GM12878 (cell line): ENCODE results near the gene MB. TPM values are rescaled to one million over a fixed set of nuclear protein-coding genes. Genes with fewer than 3 reads are reported as not detected.

ENCODE experiments used
- ATAC-seq: fragments of 200-7000 bp; cut with Tn5 transposase; 3 replicates; pipeline ENCODE4 v1.9.1; 2020; ENCODE audit warnings: mild to moderate bottlenecking, moderate library complexity
- BruUV-seq: library from RNA; stranded (reverse); fragments of 400-500 nt; replicated peaks from 2 replicates; lab custom pipeline; 2021; lab: Mats Ljungman, UMichigan
- CTCF ChIA-PET: fragments of 300-600 bp; sonication (Branson Sonifier 250); formaldehyde crosslinking; extraction: SDS; loops from one replicate; lab custom pipeline; 2021; ENCODE audit warnings: inconsistent platforms; lab: Yijun Ruan, JAX
- POLR2A ChIA-PET: fragments of 350-600 bp; formaldehyde crosslinking; extraction: SDS; loops from one replicate; lab custom pipeline; 2021; ENCODE audit warnings: inconsistent platforms; lab: Charles Lee
- RAD21 ChIA-PET: fragments of 300-600 bp; sonication (Branson Sonifier 250); formaldehyde crosslinking; loops from one replicate; lab custom pipeline; 2023; ENCODE audit warnings: antibody characterized with exemption; ENCODE audit not compliant: unreplicated experiment; lab: Charles Lee
- SMC1A ChIA-PET: fragments of 300-600 bp; sonication (Branson Sonifier 250); formaldehyde crosslinking; loops from one replicate; lab custom pipeline; 2023; ENCODE audit not compliant: unreplicated experiment, uncharacterized antibody; lab: Charles Lee
- DNase-seq: peaks from one replicate; pipeline ENCODE4 v3.0.0-alpha.2; 2011; ENCODE audit warnings: low read depth, low spot score
- FAIRE-seq: peaks from 3 replicates; lab custom pipeline; 2011; peaks lifted over from hg19 to GRCh38; lab: Jason Lieb, UNC
- H2AFZ ChIP-seq: 2 replicates; pipeline ENCODE4 v1.6.0; 2011; ENCODE audit warnings: low read depth, low read length, control low read depth; ENCODE audit not compliant: control insufficient read depth
- H3K27ac ChIP-seq: 2 replicates; pipeline ENCODE4 v1.5.1; 2011; ENCODE audit warnings: control low read depth; ENCODE audit not compliant: control insufficient read depth, insufficient read depth
- H3K27me3 ChIP-seq, 2 experiments: replicated peaks in 1 of 2; 2 replicates each; pipeline versions ENCODE4 v1.6.0 to v1.6.1; 2011; ENCODE audit warnings: low read length in 1 of 2; ENCODE audit not compliant: control insufficient read depth in 2 of 2, insufficient read depth in 2 of 2
- H3K36me3 ChIP-seq, 2 experiments: 2 replicates each; pipeline ENCODE4 v1.5.1; 2011; ENCODE audit warnings: low read length in 1 of 2; ENCODE audit not compliant: control insufficient read depth in 2 of 2, insufficient read depth in 2 of 2
- H3K4me1 ChIP-seq: 2 replicates; pipeline ENCODE4 v1.6.1; 2011; ENCODE audit warnings: mild to moderate bottlenecking, low read length, moderate library complexity, mixed read lengths; ENCODE audit not compliant: control insufficient read depth, insufficient read depth
- H3K4me2 ChIP-seq: 2 replicates; pipeline ENCODE4 v1.6.0; 2011; ENCODE audit warnings: control low read depth; ENCODE audit not compliant: control insufficient read depth, insufficient read depth
- H3K4me3 ChIP-seq: fragments of 200-600 bp; sonication (generic); 2 replicates; pipeline ENCODE4 v1.5.1; 2016
- H3K79me2 ChIP-seq: 2 replicates; pipeline ENCODE4 v1.6.0; 2011; ENCODE audit warnings: low read length; ENCODE audit not compliant: control insufficient read depth, insufficient read depth
- H3K9ac ChIP-seq: 2 replicates; pipeline ENCODE4 v1.8.0; 2011; ENCODE audit warnings: low read length, control low read depth, mixed read lengths; ENCODE audit not compliant: control insufficient read depth, insufficient read depth
- H3K9me3 ChIP-seq: replicated peaks from 3 replicates; pipeline ENCODE4 v1.5.1; 2011; ENCODE audit warnings: mild to moderate bottlenecking, low read length; ENCODE audit not compliant: control insufficient read depth, insufficient read depth
- H4K20me1 ChIP-seq: 2 replicates; pipeline ENCODE4 v1.6.0; 2011; ENCODE audit not compliant: control insufficient read depth, insufficient read depth
- FOXK2 ChIP-seq: fragments of 450-650 bp; IDR thresholded peaks from 2 replicates; pipeline ENCODE4 v1.6.1; 2017; ENCODE audit warnings: mild to moderate bottlenecking, moderate library complexity
- KAT2A ChIP-seq: conservative IDR thresholded peaks from 2 replicates; pipeline ENCODE4 v1.6.1; 2011; ENCODE audit warnings: low read depth, low read length; ENCODE audit not compliant: control insufficient read depth
- STAT3 ChIP-seq: IDR thresholded peaks from 2 replicates; pipeline ENCODE4 v1.6.1; 2011; ENCODE audit warnings: low read depth, low read length, improper control_type of control experiment
- TBL1XR1 ChIP-seq: IDR thresholded peaks from 2 replicates; pipeline ENCODE4 v1.6.1; 2012; ENCODE audit warnings: low read depth, low read length, improper control_type of control experiment
- WGBS: methylation state at CpG from one replicate; pipeline ENCODE4 v1.1.6; 2016; ENCODE audit warnings: low lambda C conversion rate; ENCODE audit not compliant: insufficient replicate concordance, insufficient coverage; ENCODE audit errors: missing lambda C conversion rate; 5-methylcytosine and 5-hydroxymethylcytosine counted together
- in situ Hi-C: fragments of 300-500 bp; cut with MboI; formaldehyde crosslinking; loops from 9 replicates; pipeline ENCODE4 v1.14.3; 2018; ENCODE audit warnings: mixed read lengths
- intact Hi-C: fragments of 100-400 bp; cut with micrococcal nuclease; formaldehyde crosslinking; loops from one replicate; pipeline ENCODE4 v1.14.2; 2022; ENCODE audit not compliant: unreplicated experiment
- polyA plus RNA-seq, 11 experiments: library from polyadenylated mRNA; depleted of rRNA in 4 of 11; unstranded in 6 of 11; stranded (reverse) in 5 of 11; fragments of >200 nt; fragmentation: Nextera tagmentation in 4 of 11; fragmentation: Illumina TruSeq in 1 of 11; extraction: Ambion mirVana in 4 of 11; extraction: Trizol in 1 of 11; gene quantifications; 1 replicate in 1 of 11; 2 replicates in 10 of 11; pipeline versions ENCODE4 v1.2.1 to v1.2.3, GENCODE V29; 2011 to 2016; ENCODE audit warnings: inconsistent platforms in 2 of 11, missing spikeins in 2 of 11, low read depth in 1 of 11
- total RNA-seq, 4 experiments: library from RNA; depleted of rRNA in 3 of 4; stranded (reverse); fragments of >200 nt in 3 of 4; fragmentation: Illumina TruSeq in 1 of 4; extraction: Trizol in 1 of 4; gene quantifications; 2 replicates each; pipeline versions ENCODE4 v1.2.1 to v1.2.3, GENCODE V29; 2013 to 2021
- TF ChIP-seq, protein P1 (sequence below): fragments of 450-650 bp; IDR thresholded peaks from 2 replicates; pipeline ENCODE4 v1.6.1; 2017; ENCODE audit warnings: mild to moderate bottlenecking, low read depth, inconsistent platforms; ENCODE audit not compliant: poor library complexity, severe bottlenecking
- TF ChIP-seq, protein P2 (sequence below): IDR thresholded peaks from 2 replicates; pipeline ENCODE4 v1.6.1; 2012; ENCODE audit warnings: mild to moderate bottlenecking, low read depth, low read length

Gene MB
- total and polyA plus RNA-seq, 10 of the 15 experiments (the other 5 are each of a cell fraction or from before 2014, with no cell fraction given), result 0.09 to 0.41 (median 0.23) TPM; not detected in 3

DNA sequence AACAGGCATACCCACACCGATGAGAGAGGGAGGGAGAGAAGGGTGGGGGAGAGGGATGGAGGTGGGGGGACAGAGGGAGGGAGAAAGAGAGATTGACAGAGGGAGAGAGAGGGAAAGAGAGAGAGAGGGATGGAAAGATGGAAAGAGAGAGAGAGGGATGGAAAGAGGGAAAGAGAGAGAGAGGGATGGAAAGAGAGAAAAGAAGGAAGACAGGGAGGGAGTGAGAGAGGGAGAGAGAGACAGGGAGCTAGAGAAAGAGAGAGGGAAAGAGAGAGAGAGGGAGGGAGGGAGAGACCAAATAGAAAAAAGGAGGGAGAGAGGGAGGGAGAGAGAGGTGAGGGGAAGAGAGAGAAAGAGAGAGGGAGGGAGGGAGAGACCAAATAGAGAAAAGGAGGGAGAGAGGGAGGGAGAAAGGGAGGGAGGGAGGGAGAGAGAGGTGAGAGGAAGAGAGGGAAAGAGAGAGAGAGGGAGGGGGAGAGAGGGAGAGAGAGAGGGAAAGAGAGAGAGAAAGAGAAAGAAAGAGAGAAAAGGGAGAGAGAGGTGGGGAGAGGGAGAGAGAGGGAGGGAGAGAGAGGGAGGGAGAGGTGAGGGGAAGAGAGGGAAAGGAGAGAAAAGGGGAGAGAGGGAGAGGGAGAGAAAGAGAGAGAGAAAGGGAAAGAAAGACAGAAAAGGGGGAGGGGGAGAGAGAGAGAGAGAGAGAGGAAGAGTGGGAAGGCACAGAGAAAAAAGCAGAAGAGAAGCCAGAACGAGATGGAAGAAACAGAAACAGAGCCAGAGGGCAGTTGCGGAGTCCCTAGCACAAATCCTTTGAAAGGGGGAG, 23.8 kb downstream of the MB start:
- Histone ChIP-seq H3K4me2 (no peak overlapping the region), H2AFZ (no peak overlapping the region), H3K36me3 (no peaks in the 10 kb centered on the region), H3K79me2 (no peaks in the 10 kb centered on the region), H3K27me3 (peaks cover 5 to 6% of the 10 kb centered on the region in 2 experiments; a peak in 2 of 4 replicates), H3K4me1 (no peaks in the 10 kb centered on the region), H3K9me3 (no peaks in the 10 kb centered on the region), H4K20me1 (no peaks in the 10 kb centered on the region), H3K27ac (no peak overlapping the region), H3K9ac (no peak overlapping the region), H3K4me3 (no peak overlapping the region)
- FAIRE-seq (no peak), ATAC-seq (no peak), DNase-seq (no peak)
- WGBS, result 33% methylated on average over 3 of the region's 3 CpGs
- RAD21 ChIA-PET, result no interaction called here
- POLR2A ChIA-PET, result no interaction called here
- no TSS peak for BruUV-seq
- SMC1A ChIA-PET, result no interaction called here
- intact Hi-C loops, result no loop called here
- CTCF ChIA-PET, result interaction anchor here (0.7 to 1.5 kb wide), 2 partner anchors 10 to 242 kb away, joined by 4 read pairs; no protein-coding TSS in a partner anchor
- in situ Hi-C loops, result no loop called here
- no peak for TF ChIP-seq STAT3

DNA sequence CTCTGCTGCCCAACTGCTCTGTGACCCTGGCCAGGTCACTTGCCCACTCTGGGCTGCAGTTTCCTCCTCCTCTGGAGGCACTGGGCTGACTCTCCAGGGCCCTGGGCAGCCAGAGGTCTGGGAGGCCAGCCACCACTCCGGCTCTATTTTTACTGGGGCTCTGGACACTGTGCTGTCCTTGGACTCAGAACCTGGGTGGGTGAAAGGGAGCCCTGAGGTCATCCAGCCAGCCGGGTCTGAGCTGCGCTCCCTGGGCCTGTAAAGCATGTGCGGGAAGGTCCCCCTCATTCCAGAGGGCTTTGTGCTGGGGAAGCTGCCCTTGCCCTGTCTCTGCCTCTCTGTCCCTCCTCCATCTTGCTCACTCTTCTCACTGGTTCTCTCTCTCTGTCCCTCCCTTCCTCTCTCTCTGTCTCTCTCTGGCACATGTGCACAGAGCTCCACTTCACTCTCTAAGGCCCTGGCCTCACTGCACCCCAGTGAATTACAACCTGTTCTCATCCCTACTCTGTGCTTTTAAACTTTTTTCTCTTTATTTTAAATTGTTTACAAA, 24.6 kb downstream of the MB start:
- WGBS, result 44% methylated on average over 4 of the region's 4 CpGs
- POLR2A ChIA-PET, result no interaction called here
- Histone ChIP-seq H3K27me3 (peaks cover 5 to 6% of the 10 kb centered on the region in 2 experiments; a peak in 2 of 4 replicates), H3K4me2 (no peak overlapping the region), H2AFZ (no peak overlapping the region), H3K9me3 (no peaks in the 10 kb centered on the region), H3K9ac (no peak overlapping the region), H4K20me1 (no peaks in the 10 kb centered on the region), H3K79me2 (no peaks in the 10 kb centered on the region), H3K4me1 (no peaks in the 10 kb centered on the region), H3K4me3 (no peak overlapping the region), H3K36me3 (no peaks in the 10 kb centered on the region), H3K27ac (no peak overlapping the region)
- intact Hi-C loops (no loop called here), in situ Hi-C loops (no loop called here)
- CTCF ChIA-PET, result interaction anchor here (0.7 to 1.5 kb wide), 2 partner anchors 9 to 241 kb away, joined by 4 read pairs; no protein-coding TSS in a partner anchor
- RAD21 ChIA-PET, result no interaction called here
- SMC1A ChIA-PET, result interaction anchor here (1.0 kb wide), 1 partner anchor 29 kb away, joined by 3 read pairs; no protein-coding TSS in a partner anchor
- BruUV-seq, result no TSS peak
- ATAC-seq, result no peak
- FAIRE-seq, result no peak
- no peak for DNase-seq
- TF ChIP-seq, protein P1, sequence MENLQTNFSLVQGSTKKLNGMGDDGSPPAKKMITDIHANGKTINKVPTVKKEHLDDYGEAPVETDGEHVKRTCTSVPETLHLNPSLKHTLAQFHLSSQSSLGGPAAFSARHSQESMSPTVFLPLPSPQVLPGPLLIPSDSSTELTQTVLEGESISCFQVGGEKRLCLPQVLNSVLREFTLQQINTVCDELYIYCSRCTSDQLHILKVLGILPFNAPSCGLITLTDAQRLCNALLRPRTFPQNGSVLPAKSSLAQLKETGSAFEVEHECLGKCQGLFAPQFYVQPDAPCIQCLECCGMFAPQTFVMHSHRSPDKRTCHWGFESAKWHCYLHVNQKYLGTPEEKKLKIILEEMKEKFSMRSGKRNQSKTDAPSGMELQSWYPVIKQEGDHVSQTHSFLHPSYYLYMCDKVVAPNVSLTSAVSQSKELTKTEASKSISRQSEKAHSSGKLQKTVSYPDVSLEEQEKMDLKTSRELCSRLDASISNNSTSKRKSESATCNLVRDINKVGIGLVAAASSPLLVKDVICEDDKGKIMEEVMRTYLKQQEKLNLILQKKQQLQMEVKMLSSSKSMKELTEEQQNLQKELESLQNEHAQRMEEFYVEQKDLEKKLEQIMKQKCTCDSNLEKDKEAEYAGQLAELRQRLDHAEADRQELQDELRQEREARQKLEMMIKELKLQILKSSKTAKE, result no peak
- TF ChIP-seq KAT2A (no peak), FOXK2 (no peak), TBL1XR1 (no peak)
- TF ChIP-seq, protein P2, sequence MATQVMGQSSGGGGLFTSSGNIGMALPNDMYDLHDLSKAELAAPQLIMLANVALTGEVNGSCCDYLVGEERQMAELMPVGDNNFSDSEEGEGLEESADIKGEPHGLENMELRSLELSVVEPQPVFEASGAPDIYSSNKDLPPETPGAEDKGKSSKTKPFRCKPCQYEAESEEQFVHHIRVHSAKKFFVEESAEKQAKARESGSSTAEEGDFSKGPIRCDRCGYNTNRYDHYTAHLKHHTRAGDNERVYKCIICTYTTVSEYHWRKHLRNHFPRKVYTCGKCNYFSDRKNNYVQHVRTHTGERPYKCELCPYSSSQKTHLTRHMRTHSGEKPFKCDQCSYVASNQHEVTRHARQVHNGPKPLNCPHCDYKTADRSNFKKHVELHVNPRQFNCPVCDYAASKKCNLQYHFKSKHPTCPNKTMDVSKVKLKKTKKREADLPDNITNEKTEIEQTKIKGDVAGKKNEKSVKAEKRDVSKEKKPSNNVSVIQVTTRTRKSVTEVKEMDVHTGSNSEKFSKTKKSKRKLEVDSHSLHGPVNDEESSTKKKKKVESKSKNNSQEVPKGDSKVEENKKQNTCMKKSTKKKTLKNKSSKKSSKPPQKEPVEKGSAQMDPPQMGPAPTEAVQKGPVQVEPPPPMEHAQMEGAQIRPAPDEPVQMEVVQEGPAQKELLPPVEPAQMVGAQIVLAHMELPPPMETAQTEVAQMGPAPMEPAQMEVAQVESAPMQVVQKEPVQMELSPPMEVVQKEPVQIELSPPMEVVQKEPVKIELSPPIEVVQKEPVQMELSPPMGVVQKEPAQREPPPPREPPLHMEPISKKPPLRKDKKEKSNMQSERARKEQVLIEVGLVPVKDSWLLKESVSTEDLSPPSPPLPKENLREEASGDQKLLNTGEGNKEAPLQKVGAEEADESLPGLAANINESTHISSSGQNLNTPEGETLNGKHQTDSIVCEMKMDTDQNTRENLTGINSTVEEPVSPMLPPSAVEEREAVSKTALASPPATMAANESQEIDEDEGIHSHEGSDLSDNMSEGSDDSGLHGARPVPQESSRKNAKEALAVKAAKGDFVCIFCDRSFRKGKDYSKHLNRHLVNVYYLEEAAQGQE, result no peak
